HG03095 (cell line): Measurements from ENCODE around the gene HTR1E.
A peak's percentile ranks its signal among the peaks of the same experiment; 100 is the strongest.
"Not testable (repeated sequence)": the region's sequence is repeated elsewhere in the genome, so short reads cannot be mapped to it uniquely, and the experiment has no call there.

Source experiments
- ATAC-seq: cut with Tn5 transposase; IDR thresholded peaks from one replicate; pipeline ENCODE4 v1.9.1; 2021; ENCODE audit warnings: moderate library complexity; ENCODE audit not compliant: unreplicated experiment

The HTR1E gene, protein sequence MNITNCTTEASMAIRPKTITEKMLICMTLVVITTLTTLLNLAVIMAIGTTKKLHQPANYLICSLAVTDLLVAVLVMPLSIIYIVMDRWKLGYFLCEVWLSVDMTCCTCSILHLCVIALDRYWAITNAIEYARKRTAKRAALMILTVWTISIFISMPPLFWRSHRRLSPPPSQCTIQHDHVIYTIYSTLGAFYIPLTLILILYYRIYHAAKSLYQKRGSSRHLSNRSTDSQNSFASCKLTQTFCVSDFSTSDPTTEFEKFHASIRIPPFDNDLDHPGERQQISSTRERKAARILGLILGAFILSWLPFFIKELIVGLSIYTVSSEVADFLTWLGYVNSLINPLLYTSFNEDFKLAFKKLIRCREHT

GRCh38 chr6:86937219-86938079, at the start of gene HTR1E:
TSS of gene HTR1E (plus strand) at chr6:86937528. CDS start at chr6:87015335, 77,807 bp downstream.
- peak; percentile 66 for ATAC-seq

GRCh38 chr6:86888301-86888700, 49.0 kb upstream of the HTR1E start:
- ATAC-seq = no peak

- ATAC-seq = not testable (repeated sequence)
Observed at GRCh38 chr6:86897265-86897664, 40.1 kb upstream of the HTR1E start.

GRCh38 chr6:86913795-86914194, 23.5 kb upstream of the HTR1E start:
- no peak for ATAC-seq

DNA sequence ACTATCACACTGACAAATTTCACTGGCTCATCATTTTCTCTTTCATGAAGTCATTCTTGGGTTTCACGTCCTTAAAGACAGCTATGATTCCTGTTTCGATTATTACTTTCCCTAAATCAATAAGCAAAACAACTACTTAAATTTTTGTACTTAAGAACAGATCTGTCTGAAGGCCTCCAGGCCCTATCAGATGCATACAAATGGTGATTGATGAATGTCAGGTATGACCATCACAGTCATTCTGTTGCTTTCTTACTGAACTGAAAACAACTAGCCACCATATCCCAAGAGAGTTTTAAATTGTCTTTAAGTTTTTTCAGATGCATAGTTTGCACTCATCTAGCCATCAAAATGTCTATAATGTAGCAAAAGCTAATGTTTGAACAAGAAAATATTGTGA, 20.9 kb upstream of the HTR1E start:
- ATAC-seq = no peak

GRCh38 chr6:86927138-86927537, 10.2 kb upstream of the HTR1E start:
- not testable (repeated sequence) for ATAC-seq

- not testable (repeated sequence) for ATAC-seq
Observed at GRCh38 chr6:86927859-86928258, 9.5 kb upstream of the HTR1E start.

DNA sequence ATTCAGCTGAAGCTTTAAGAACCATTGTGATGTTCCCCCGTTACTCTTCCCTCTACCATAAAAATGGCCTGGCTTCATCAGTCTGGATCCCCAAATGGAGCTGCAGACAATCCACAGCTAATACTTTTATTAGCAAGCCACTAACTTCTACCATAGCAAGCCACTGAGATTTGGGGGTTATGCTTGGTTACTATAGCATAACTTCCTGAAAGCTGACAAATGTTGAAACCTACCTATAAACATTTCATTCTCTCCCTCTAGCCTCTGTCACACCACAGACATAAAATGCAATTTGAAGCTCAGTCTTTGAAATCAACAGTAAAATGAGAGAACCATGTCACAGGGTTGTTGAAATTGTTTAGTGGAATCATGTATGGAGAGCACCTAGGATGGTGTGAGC, 3.0 kb upstream of the HTR1E start:
- ATAC-seq = peak; percentile 51

DNA sequence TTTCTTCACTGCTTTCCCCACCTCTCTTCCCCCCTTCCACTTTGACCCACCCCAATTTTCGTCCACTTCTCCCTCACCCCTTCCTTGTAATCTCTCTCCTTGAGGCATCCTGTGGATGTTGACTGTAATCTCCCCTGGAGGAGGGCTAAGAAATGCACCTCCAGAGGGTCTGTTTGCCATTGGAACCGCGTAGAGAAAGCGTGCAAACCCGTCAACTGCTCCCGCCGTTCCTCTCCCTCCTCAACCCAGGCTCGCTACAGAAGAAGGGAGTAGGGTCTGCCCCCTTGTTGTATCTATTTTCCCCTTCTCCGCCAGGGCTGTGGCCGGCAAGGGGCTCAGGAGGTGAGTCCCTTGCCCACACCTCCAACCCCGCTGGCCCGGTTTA, 502 bp upstream of the HTR1E start:
- ATAC-seq = no peak

GRCh38 chr6:86938814-86939213, 1.5 kb downstream of the HTR1E start:
- no peak for ATAC-seq

DNA sequence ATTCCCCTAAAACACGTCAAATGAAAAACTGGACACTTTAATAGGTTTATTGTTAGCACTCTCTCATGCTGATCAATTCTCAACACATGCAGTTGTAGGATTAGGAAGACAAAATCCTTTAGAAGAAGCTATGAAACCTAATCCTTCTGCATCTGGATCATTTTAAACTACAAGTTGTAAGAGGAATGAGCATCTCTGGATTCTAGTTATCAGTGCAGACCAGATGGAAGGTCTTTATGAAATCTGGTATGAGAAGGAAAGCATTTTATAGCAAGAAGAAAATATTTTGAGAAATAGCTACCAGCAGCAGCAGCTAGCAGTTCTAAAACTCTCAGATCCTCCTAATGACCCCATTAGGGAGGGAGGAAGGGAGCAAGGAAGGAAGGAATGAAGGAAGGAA, 4.1 kb downstream of the HTR1E start:
- no peak for ATAC-seq

- ATAC-seq = no peak
Observed at GRCh38 chr6:86942769-86943516, 5.6 kb downstream of the HTR1E start.

DNA sequence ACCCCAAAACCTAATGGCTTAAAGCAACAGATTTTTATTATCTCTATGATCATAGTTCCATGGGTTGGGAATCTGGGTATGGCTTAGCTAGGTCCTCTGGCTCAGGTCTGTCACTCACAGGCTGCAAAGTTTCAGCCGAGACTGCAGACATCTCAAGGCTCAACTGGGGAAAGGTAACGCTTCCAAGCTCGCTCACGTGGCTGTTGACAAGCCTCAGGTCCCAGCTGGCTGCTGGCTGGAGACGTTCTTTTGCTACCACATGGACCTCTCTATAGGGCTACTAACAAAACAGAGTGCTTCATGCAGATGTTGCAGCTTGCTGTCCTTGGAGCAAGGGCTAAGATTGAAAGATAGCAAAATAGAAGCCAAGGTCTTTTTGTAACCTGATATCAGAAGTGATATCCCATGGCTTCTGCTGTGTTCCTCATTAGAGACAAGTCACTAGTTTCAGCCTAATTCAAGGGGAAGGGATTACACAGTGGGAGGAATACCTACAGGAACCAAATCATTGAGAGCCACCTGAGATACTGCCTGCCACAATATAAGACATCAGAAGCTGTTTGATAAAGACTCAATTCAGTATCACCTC, 6.6 kb downstream of the HTR1E start:
- no peak for ATAC-seq

GRCh38 chr6:86949771-86950170, 12.4 kb downstream of the HTR1E start:
- no peak for ATAC-seq

- ATAC-seq = no peak
Observed at GRCh38 chr6:86952991-86953390, 15.7 kb downstream of the HTR1E start.

DNA sequence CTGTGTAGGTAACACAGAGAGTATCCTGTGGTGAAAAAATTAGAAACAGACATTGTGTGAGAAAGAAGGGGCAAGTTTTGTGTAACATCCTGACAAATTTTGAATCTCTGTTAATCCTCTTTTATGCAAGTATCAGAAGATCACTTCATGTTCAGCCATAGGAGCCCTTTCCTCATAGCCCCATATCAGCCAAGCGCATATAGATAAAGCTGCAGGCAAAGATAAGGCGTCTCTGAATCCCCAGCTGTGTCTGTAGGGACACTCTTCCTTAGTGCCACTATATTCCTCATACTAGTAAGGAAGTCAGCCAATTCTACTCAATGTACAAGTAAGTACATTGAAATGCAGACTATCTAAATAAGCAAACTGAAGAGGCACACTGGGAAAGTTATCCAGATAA, 22.3 kb downstream of the HTR1E start:
- no peak for ATAC-seq

DNA sequence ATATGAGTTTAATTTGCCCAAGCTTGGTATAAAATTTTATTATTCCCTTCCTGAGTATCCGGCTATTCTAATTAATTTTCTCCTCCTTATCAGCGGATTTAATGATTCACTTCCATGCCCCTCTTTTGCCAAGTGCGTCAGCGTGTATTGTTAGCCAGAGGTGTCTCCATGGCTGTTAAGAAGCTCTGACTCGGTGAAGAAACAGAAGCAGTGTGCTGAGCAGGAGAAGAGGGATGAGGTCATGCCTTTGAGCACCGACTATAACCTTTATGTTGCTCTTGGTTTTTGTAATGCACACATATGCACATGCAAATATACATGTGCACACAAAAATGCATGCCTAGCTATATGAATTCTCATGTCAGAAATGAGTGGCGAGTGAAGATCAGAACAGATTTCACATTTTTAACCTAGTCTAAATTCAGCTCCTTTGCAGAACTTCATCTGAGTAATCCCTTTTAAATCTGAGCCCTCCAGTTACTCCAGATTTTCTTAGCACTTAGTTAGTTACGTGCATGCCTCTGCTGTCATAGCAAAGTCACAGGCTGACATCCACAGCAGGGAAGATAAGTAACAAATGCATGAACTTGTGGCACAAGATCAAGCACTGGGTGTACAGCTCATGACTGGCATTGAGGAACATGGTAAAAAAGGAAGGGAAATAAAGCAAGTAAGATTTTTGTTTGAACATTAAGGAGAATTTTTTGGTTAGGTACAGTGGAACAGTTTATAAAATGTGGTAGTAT, 24.3 kb downstream of the HTR1E start:
- no peak for ATAC-seq

DNA sequence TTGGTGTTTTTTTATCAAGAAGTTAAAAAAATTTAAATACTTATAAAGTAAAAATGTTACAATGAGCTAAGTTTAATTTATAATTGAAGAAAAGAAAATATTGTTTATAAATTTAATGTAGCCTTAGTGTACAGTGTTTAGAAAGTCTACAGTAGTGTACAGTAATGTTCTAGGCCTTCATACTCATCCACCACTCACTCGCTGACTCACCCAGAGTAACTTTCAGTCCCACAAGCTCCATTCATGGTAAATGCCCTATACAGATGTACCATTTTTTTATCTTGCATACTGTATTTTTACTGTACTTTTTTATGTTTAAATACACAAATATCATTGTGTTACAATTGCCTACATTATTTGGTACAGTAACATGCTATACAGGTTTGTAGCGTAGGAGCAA, 26.0 kb downstream of the HTR1E start:
- ATAC-seq = no peak

GRCh38 chr6:86964029-86964579, 26.8 kb downstream of the HTR1E start:
- no peak for ATAC-seq

DNA sequence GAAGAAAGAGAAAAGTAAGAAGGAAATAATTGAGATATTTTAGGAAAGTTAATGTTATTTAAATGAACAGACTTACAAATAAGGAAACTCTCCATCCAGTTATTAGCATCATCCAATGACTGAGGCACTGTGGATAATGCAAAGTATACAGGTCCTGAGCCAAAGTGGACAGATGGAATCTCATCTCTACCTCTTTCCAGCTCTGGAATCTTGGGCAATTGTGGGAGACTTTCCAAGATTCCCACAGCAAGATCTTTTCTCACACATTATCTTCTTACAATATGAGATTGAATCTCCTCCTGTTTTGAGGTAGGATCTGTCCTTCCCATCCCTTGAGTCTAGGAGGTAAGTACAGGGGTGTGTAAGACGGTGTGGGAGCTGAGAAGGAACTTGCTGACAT, 28.9 kb downstream of the HTR1E start:
- ATAC-seq = no peak
